Measurements from ENCODE around the gene TACC3. TPM values are rescaled to one million over a fixed set of nuclear protein-coding genes. Genes with fewer than 3 reads are reported as not detected.

Gene TACC3
- total and polyA plus RNA-seq, 2 of the 8 experiments (the other 6 are each of a cell fraction or from before 2014, with no cell fraction given) = 73.8 to 148 TPM

DNA sequence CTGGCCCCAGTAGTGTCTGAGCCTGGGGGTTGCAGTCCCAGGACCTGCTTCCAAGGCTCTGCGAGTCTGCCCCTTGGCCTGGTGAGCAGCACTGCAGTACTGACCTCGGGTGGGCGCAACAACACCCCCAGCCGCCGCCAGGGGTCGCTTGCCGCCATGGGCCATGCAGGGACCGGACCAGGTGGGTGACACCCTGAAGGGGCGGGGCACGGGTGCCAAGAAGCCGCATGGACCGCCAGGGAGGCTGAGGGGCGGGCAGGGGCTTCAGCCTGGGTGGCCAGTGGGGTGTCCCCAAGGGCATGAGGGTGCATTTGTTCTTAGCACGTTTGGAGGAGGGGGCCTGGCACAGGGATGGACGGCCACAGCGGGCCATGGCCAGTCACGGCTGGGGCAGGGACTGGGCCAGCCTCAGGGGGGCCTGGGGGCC, 25.0 kb downstream of the TACC3 start:
- Histone ChIP-seq H4K91ac (replicated peaks; ENCODE audit: insufficient read length, low read length) (peak overlapping the region; percentile 55), H3K9ac (replicated peaks in 1 of 4; ENCODE audit: extremely low read depth in 1 of 4, low read depth in 3 of 4, low read length in 3 of 4) (no peak overlapping the region), H3K23me2 (ENCODE audit: low read depth, low read length) (no peaks in the 10 kb centered on the region), H3K4ac (replicated peaks; ENCODE audit: insufficient read length, low read depth, low read length) (no peak overlapping the region), H2AK5ac (ENCODE audit: low read depth, low read length) (no peak overlapping the region), H3K18ac (ENCODE audit: extremely low read depth, low read length) (no peak overlapping the region), H2BK15ac (ENCODE audit: low read length) (no peak overlapping the region), H3K27me3 (replicated peaks in 1 of 4; ENCODE audit: control insufficient read depth in 3 of 4, extremely low read depth in 1 of 4, insufficient read depth in 3 of 4, low read length in 3 of 4) (peaks cover 0 to 4% (median 0%) of the 10 kb centered on the region in 4 experiments; a peak in 2 of 7 replicates), H2BK20ac (ENCODE audit: low read length) (no peak overlapping the region), H3K4me3 (ENCODE audit: extremely low read depth in 1 of 4, insufficient read depth in 2 of 4, low read depth in 3 of 4, low read length in 4 of 4) (no peak overlapping the region), H2BK12ac (ENCODE audit: low read depth, low read length) (no peak overlapping the region), H4K8ac (ENCODE audit: extremely low read depth, insufficient read depth, low read length) (no peak overlapping the region), H3K9me3 (ENCODE audit: insufficient read depth in 2 of 2, low read depth in 1 of 2, low read length in 1 of 2) (no peaks in the 10 kb centered on the region), H3K4me1 (replicated peaks in 1 of 4; ENCODE audit: control insufficient read depth in 3 of 4, insufficient read depth in 4 of 4, low read length in 3 of 4) (peaks cover 0 to 8% (median 5%) of the 10 kb centered on the region in 4 experiments; a peak in 6 of 7 replicates), H3K4me2 (ENCODE audit: insufficient read depth in 1 of 2, low read depth in 2 of 2, low read length in 2 of 2) (no peak overlapping the region), H3K79me2 (ENCODE audit: control insufficient read depth in 1 of 2, insufficient read depth in 2 of 2, low read length in 2 of 2) (no peaks in the 10 kb centered on the region), H2BK5ac (ENCODE audit: low read depth, low read length) (no peak overlapping the region), H3K36me3 (ENCODE audit: control insufficient read depth in 2 of 4, insufficient read depth in 4 of 4, low read length in 3 of 4) (peaks cover 9 to 33% (median 27%) of the 10 kb centered on the region in 4 experiments), H3K27ac (ENCODE audit: low read depth, low read length) (no peak overlapping the region), H3K23ac (ENCODE audit: insufficient read length) (no peak overlapping the region), H4K5ac (ENCODE audit: insufficient read length, low read depth, low read length) (no peak overlapping the region), H3K79me1 (ENCODE audit: low read depth, low read length) (no peaks in the 10 kb centered on the region), H2BK120ac (replicated peaks; ENCODE audit: low read depth, low read length) (no peak overlapping the region), H3K14ac (ENCODE audit: insufficient read length) (no peak overlapping the region), H2AFZ (ENCODE audit: low read length) (no peak overlapping the region), H4K20me1 (replicated peaks in 1 of 2; ENCODE audit: control insufficient read depth in 1 of 2, insufficient read depth in 2 of 2, low read length in 2 of 2) (peaks cover 5 to 7% of the 10 kb centered on the region in 2 experiments), H3K56ac (replicated peaks; ENCODE audit: insufficient read length, low read depth, low read length) (no peak overlapping the region)
- 24% methylated on average over 17 of the region's 17 CpGs; no CpG with 5 or more reads in 1 of the 2 experiments for WGBS, 2 experiments (ENCODE audit: extremely low coverage in 1 of 2, insufficient coverage in 1 of 2, insufficient read length in 1 of 2, insufficient replicate concordance in 2 of 2, low coverage in 1 of 2, low lambda C conversion rate in 2 of 2, missing lambda C conversion rate in 1 of 2)
- DNase-seq (ENCODE audit: low read depth in 1 of 2, low spot score in 2 of 2) = peak; percentile 85 to 100
- no peak for FAIRE-seq
- POLR2A ChIA-PET (ENCODE audit: partially characterized antibody) = interaction anchor here (1.3 to 5.6 kb wide), 8 partner anchors 10 to 66 kb away, joined by 4 to 38 read pairs (median 8); partner anchors contain the start of genes FGFR3, TACC3 and TMEM129
- CTCF ChIA-PET (ENCODE audit: partially characterized antibody) = interaction anchor here (0.9 to 52.9 kb wide), 13 partner anchors 9 to 154 kb away, joined by 3 to 2507 read pairs (median 5); partner anchors contain the start of gene FGFR3
- TF ChIP-seq BRCA1 (IDR thresholded peaks at IDR 0.05; ENCODE audit: low read depth, low read length) (no peak), JUND (IDR thresholded peaks at IDR 0.05; ENCODE audit: low read length) (0 out of 2 replicates have a peak, but pooled peaks have one; percentile 35), CREB1 (IDR thresholded peaks at IDR 0.05) (peak; percentile 59; the same call in 1 of the 2 replicates), CHD1 (IDR thresholded peaks at IDR 0.05; ENCODE audit: low read depth, low read length) (no peak), GABPA (IDR thresholded peaks at IDR 0.05; ENCODE audit: borderline replicate concordance, insufficient read depth, low read length) (peak; percentile 84), CEBPB (IDR thresholded peaks at IDR 0.05; ENCODE audit: low read depth, low read length) (no peak), TAF7 (optimal IDR thresholded peaks at IDR 0.05; ENCODE audit: borderline replicate concordance, low read depth, low read length) (peak; percentile 56), SRF (IDR thresholded peaks at IDR 0.05; ENCODE audit: low read depth, low read length) (0 out of 2 replicates have a peak, but pooled peaks have one; percentile 15), RAD21 (IDR thresholded peaks at IDR 0.05 in 1 of 2, conservative IDR thresholded peaks at IDR 0.05 in 1 of 2; ENCODE audit: low read depth in 2 of 2, low read length in 2 of 2) (peak; percentile 83 to 90), BCL11A (IDR thresholded peaks at IDR 0.05; ENCODE audit: low read depth in 2 of 2, low read length in 2 of 2) (no peak)
- TF ChIP-seq, protein P1, sequence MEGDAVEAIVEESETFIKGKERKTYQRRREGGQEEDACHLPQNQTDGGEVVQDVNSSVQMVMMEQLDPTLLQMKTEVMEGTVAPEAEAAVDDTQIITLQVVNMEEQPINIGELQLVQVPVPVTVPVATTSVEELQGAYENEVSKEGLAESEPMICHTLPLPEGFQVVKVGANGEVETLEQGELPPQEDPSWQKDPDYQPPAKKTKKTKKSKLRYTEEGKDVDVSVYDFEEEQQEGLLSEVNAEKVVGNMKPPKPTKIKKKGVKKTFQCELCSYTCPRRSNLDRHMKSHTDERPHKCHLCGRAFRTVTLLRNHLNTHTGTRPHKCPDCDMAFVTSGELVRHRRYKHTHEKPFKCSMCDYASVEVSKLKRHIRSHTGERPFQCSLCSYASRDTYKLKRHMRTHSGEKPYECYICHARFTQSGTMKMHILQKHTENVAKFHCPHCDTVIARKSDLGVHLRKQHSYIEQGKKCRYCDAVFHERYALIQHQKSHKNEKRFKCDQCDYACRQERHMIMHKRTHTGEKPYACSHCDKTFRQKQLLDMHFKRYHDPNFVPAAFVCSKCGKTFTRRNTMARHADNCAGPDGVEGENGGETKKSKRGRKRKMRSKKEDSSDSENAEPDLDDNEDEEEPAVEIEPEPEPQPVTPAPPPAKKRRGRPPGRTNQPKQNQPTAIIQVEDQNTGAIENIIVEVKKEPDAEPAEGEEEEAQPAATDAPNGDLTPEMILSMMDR (IDR thresholded peaks at IDR 0.05; ENCODE audit: control extremely low read depth in 1 of 3, insufficient read depth in 1 of 3, low read depth in 1 of 3, low read length in 3 of 3) = peak in 2 of 3 experiments; percentile 98 to 99; a peak in 3 of 4 replicates
